VCaP (cell line): ENCODE data around the gene MYT1.

Experiments used
- H3K27ac ChIP-seq: fragments of 450-650 bp; 2 replicates; pipeline ENCODE4 v1.5.1; 2017
- CTCF ChIP-seq: fragments of 450-650 bp; conservative IDR thresholded peaks from 2 replicates; pipeline ENCODE4 v1.5.1; 2017; ENCODE audit warnings: mild to moderate bottlenecking, moderate library complexity

Gene MYT1

GRCh38 chr20:64153861-64154589 lies 10.2 kb upstream of the MYT1 start:
- no peak overlapping the region for H3K27ac ChIP-seq
- no peak for TF ChIP-seq CTCF

- no peak for TF ChIP-seq CTCF
- no peak overlapping the region for H3K27ac ChIP-seq
Measured at GRCh38 chr20:64154590-64155257, 9.5 kb upstream of the MYT1 start.

GRCh38 chr20:64155258-64156135 lies 8.8 kb upstream of the MYT1 start:
- TF ChIP-seq CTCF, result no peak
- no peak overlapping the region for H3K27ac ChIP-seq

GRCh38 chr20:64156136-64156885 lies 7.9 kb upstream of the MYT1 start:
- TF ChIP-seq CTCF, result no peak
- H3K27ac ChIP-seq, result no peak overlapping the region

GRCh38 chr20:64156886-64157875 lies 7.1 kb upstream of the MYT1 start:
- no peak overlapping the region for H3K27ac ChIP-seq
- no peak for TF ChIP-seq CTCF

- no peak overlapping the region for H3K27ac ChIP-seq
- no peak for TF ChIP-seq CTCF
Measured at GRCh38 chr20:64157878-64158277, 6.4 kb upstream of the MYT1 start.
